HEK293T (cell line): ENCODE data around the gene CNGB1.

Experiments
- CTCF ChIA-PET: fragments of 350-600 bp; formaldehyde crosslinking; extraction: SDS; loops from one replicate; lab custom pipeline; 2021; ENCODE audit warnings: antibody characterized with exemption, inconsistent platforms; lab: Yijun Ruan, JAX
- POLR2A ChIA-PET: fragments of 350-600 bp; formaldehyde crosslinking; extraction: SDS; loops from one replicate; lab custom pipeline; 2020; ENCODE audit warnings: antibody characterized with exemption, inconsistent platforms; lab: Yijun Ruan, JAX
- DNase-seq: peaks from one replicate; pipeline ENCODE4 v3.0.0; 2012; ENCODE audit warnings: mixed read lengths; ENCODE audit errors: extremely low spot score
- ARNT ChIP-seq: fragments of 450-650 bp; IDR thresholded peaks from 2 replicates; pipeline ENCODE4 v1.6.1; 2017; ENCODE audit warnings: mild to moderate bottlenecking
- BHLHE40 ChIP-seq: fragments of 450-650 bp; IDR thresholded peaks from 2 replicates; pipeline ENCODE4 v1.6.1; 2016; ENCODE audit warnings: mild to moderate bottlenecking, moderate library complexity, borderline replicate concordance
- CTBP1 ChIP-seq: fragments of 450-650 bp; IDR thresholded peaks from 2 replicates; pipeline ENCODE4 v1.6.1; 2016; ENCODE audit warnings: borderline replicate concordance
- ELF4 ChIP-seq: fragments of 450-650 bp; IDR thresholded peaks from 2 replicates; pipeline ENCODE4 v1.6.1; 2017; ENCODE audit warnings: antibody characterized with exemption
- FOXA1 ChIP-seq: fragments of 450-650 bp; IDR thresholded peaks from 2 replicates; pipeline ENCODE4 v1.6.1; 2016; ENCODE audit warnings: mild to moderate bottlenecking
- FOXK2 ChIP-seq: fragments of 450-650 bp; IDR thresholded peaks from 2 replicates; pipeline ENCODE4 v1.6.1; 2016; ENCODE audit warnings: mild to moderate bottlenecking
- FOXM1 ChIP-seq: fragments of 450-650 bp; IDR thresholded peaks from 2 replicates; pipeline ENCODE4 v1.6.1; 2017; ENCODE audit warnings: mild to moderate bottlenecking, borderline replicate concordance
- HDGF ChIP-seq: fragments of 450-650 bp; IDR thresholded peaks from 2 replicates; pipeline ENCODE4 v1.6.1; 2017; ENCODE audit warnings: antibody characterized with exemption, borderline replicate concordance
- L3MBTL2 ChIP-seq: fragments of 450-650 bp; conservative IDR thresholded peaks from 2 replicates; pipeline ENCODE4 v1.6.1; 2016; ENCODE audit warnings: mild to moderate bottlenecking
- LEF1 ChIP-seq: fragments of 450-650 bp; IDR thresholded peaks from 2 replicates; pipeline ENCODE4 v1.6.1; 2017; ENCODE audit warnings: mild to moderate bottlenecking, borderline replicate concordance
- NFRKB ChIP-seq: fragments of 450-650 bp; IDR thresholded peaks from 2 replicates; pipeline ENCODE4 v1.6.1; 2016; ENCODE audit warnings: mild to moderate bottlenecking, moderate library complexity
- PKNOX1 ChIP-seq: fragments of 450-650 bp; IDR thresholded peaks from 2 replicates; pipeline ENCODE4 v1.6.1; 2016
- SP1 ChIP-seq: fragments of 450-650 bp; IDR thresholded peaks from 2 replicates; pipeline ENCODE4 v1.6.1; 2017
- SUZ12 ChIP-seq: fragments of 450-650 bp; IDR thresholded peaks from 2 replicates; pipeline ENCODE4 v1.6.1; 2016; ENCODE audit warnings: mild to moderate bottlenecking
- TARDBP ChIP-seq: fragments of 450-650 bp; IDR thresholded peaks from 2 replicates; pipeline ENCODE4 v1.6.1; 2016
- ZNF384 ChIP-seq: fragments of 450-650 bp; IDR thresholded peaks from 2 replicates; pipeline ENCODE4 v1.6.1; 2016

Gene CNGB1

GRCh38 chr16:57961538-57961937 lies 9.4 kb downstream of the CNGB1 start:
- ChIA-PET POLR2A (no interaction called here), CTCF (interaction anchor here (0.7 kb wide), 1 partner anchor 10 kb away, joined by 3 read pairs; the partner anchor contains the start of gene CNGB1)
- no peak for DNase-seq
- TF ChIP-seq FOXA1 (no peak), CTBP1 (no peak), PKNOX1 (no peak), ARNT (no peak), FOXM1 (no peak), SP1 (no peak), BHLHE40 (no peak), ZNF384 (no peak), FOXK2 (no peak), LEF1 (no peak)

GRCh38 chr16:57960826-57961472 lies 10.0 kb downstream of the CNGB1 start:
- ChIA-PET POLR2A (no interaction called here), CTCF (no interaction called here)
- TF ChIP-seq ARNT (no peak), FOXK2 (no peak), L3MBTL2 (no peak), LEF1 (no peak), HDGF (no peak), SP1 (no peak), CTBP1 (no peak), SUZ12 (no peak), FOXM1 (no peak), ELF4 (no peak), TARDBP (no peak), ZNF384 (no peak), PKNOX1 (no peak)
- no peak for DNase-seq

- ChIA-PET POLR2A (no interaction called here), CTCF (interaction anchor here (0.5 kb wide), 1 partner anchor 165 kb away, joined by 3 read pairs; no protein-coding TSS in a partner anchor)
- DNase-seq, result no peak
- TF ChIP-seq HDGF (no peak), FOXK2 (no peak), ARNT (no peak), ELF4 (no peak), FOXM1 (no peak), BHLHE40 (no peak), ZNF384 (no peak), SP1 (no peak), FOXA1 (no peak), PKNOX1 (no peak)
Observed at GRCh38 chr16:57960310-57960709, 10.6 kb downstream of the CNGB1 start.

DNA sequence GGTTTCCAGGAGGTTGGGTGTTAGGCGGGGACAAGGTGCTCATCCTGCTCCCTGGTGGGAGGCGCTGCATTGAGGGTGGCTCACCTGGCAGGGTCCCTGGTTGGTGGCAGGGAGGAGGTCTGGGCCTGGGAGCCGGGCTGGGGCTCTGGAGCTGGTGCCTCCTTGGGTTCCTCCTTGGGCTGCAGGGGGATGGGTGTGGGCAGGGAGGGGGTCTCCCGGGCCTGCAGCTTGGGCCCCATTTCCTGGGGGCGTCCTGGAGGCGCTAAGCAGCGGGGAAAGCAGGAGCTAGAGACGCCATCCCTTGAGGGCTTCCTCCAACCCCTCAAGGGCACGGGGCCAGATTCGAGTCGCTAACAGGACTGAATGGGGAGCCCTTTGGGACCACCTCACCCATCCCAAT lies 11.1 kb downstream of the CNGB1 start:
- no peak for TF ChIP-seq L3MBTL2
- TF ChIP-seq FOXA1, result no peak
- TF ChIP-seq BHLHE40, result no peak
- no peak for TF ChIP-seq CTBP1
- TF ChIP-seq PKNOX1, result no peak
- no peak for TF ChIP-seq NFRKB
- TF ChIP-seq HDGF, result no peak
- no peak for TF ChIP-seq FOXM1
- no peak for TF ChIP-seq LEF1
- TF ChIP-seq ELF4, result no peak
- TF ChIP-seq ZNF384, result no peak
- TF ChIP-seq SUZ12, result no peak
- no peak for TF ChIP-seq SP1
- no peak for TF ChIP-seq ARNT
- TF ChIP-seq TARDBP, result no peak
- POLR2A ChIA-PET, result no interaction called here
- DNase-seq, result no peak
- CTCF ChIA-PET, result interaction anchor here (0.5 kb wide), 1 partner anchor 165 kb away, joined by 3 read pairs; no protein-coding TSS in a partner anchor

DNA sequence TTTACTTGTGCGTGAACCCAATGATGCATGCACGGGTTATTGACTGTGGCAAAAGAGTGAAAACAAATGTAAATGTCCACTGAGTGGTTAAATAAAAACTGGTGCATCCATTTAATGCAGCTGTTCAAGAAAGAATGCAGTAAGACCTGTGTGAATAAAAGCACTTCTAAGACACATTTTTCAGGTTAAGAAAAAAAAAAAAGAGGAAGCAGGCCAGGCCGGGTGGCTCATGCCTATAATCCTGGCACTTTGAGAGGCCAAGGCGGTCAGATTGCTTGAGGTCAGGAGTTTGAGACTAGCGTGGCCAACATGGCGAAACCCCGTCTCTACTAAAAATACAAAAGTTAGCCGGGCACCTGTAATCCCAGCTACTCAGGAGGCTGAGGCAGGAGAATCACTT lies 11.8 kb downstream of the CNGB1 start:
- no peak for DNase-seq
- CTCF ChIA-PET, result no interaction called here
- TF ChIP-seq NFRKB (no peak), FOXA1 (no peak), LEF1 (no peak), PKNOX1 (no peak), L3MBTL2 (no peak), FOXM1 (no peak)
- POLR2A ChIA-PET, result no interaction called here
